HG03457 (cell line): ENCODE data around the gene ADGRB3.

Experiments used
- ATAC-seq: cut with Tn5 transposase; IDR thresholded peaks from one replicate; pipeline ENCODE4 v1.9.1; 2021; ENCODE audit warnings: moderate number of reproducible peaks; ENCODE audit not compliant: unreplicated experiment

Gene ADGRB3

GRCh38 chr6:68701159-68701558, 66.1 kb downstream of the ADGRB3 start:
- no peak for ATAC-seq

GRCh38 chr6:68704485-68704884, 69.4 kb downstream of the ADGRB3 start:
- ATAC-seq: no peak

GRCh38 chr6:68709091-68709490, 74.0 kb downstream of the ADGRB3 start:
- ATAC-seq: no peak

- no peak for ATAC-seq
Measured at GRCh38 chr6:68709882-68710281, 74.8 kb downstream of the ADGRB3 start.

- ATAC-seq: no peak
Measured at GRCh38 chr6:68710496-68710895, 75.4 kb downstream of the ADGRB3 start.

- no peak for ATAC-seq
Measured at GRCh38 chr6:68710916-68711315, 75.8 kb downstream of the ADGRB3 start.

GRCh38 chr6:68711386-68712000, 76.4 kb downstream of the ADGRB3 start:
- no peak for ATAC-seq

GRCh38 chr6:68716620-68717019, 81.5 kb downstream of the ADGRB3 start:
- no peak for ATAC-seq

- ATAC-seq: no peak
Measured at GRCh38 chr6:68718385-68719073, 83.4 kb downstream of the ADGRB3 start.

- ATAC-seq: no peak
Measured at GRCh38 chr6:68719761-68720160, 84.7 kb downstream of the ADGRB3 start.

- no peak for ATAC-seq
Measured at GRCh38 chr6:68722891-68723527, 87.9 kb downstream of the ADGRB3 start.

- no peak for ATAC-seq
Measured at GRCh38 chr6:68724060-68724459, 89.0 kb downstream of the ADGRB3 start.

GRCh38 chr6:68726337-68726736, 91.3 kb downstream of the ADGRB3 start:
- no peak for ATAC-seq

GRCh38 chr6:68726992-68727391, 91.9 kb downstream of the ADGRB3 start:
- ATAC-seq: no peak

- no peak for ATAC-seq
Measured at GRCh38 chr6:68727699-68728098, 92.6 kb downstream of the ADGRB3 start.

GRCh38 chr6:68728159-68728979, 93.3 kb downstream of the ADGRB3 start:
- ATAC-seq: no peak

GRCh38 chr6:68729377-68729903, 94.4 kb downstream of the ADGRB3 start:
- ATAC-seq: no peak

GRCh38 chr6:68730291-68731054, 95.4 kb downstream of the ADGRB3 start:
- no peak for ATAC-seq

GRCh38 chr6:68732423-68732822, 97.3 kb downstream of the ADGRB3 start:
- ATAC-seq: no peak

- ATAC-seq: no peak
Measured at GRCh38 chr6:68735866-68736265, 100.8 kb downstream of the ADGRB3 start.
